T-helper 1 cell (primary cell): ENCODE results near the gene FAM3C.
"Not testable (repeated sequence)": the region's sequence is repeated elsewhere in the genome, so short reads cannot be mapped to it uniquely, and the experiment has no call there.

Source experiments
- DNase-seq, 5 donors: peaks; one replicate each; pipeline ENCODE4 v3.0.0-alpha.2; 2012 to 2020
- total RNA-seq, 4 donors: gene quantifications; one replicate each; lab custom pipeline; 2026; lab: John Stamatoyannopoulos, UW

Gene FAM3C
- 4.6 to 9.6 (median 7.5) reads per million in 4 donors for total RNA-seq

GRCh38 chr7:121395961-121396757 lies at the start of gene FAM3C:
Gene FAM3C (minus strand): TSS chr7:121396308. CDS start chr7:121382969, 13,339 bp downstream.
- DNase-seq: peak; percentile 61 to 88 (median 66)

- peak in 2 of 5 donors; percentile 14 to 62 for DNase-seq
Measured at GRCh38 chr7:121442845-121443244, 46.7 kb upstream of the FAM3C start.

GRCh38 chr7:121440857-121441503 lies 44.9 kb upstream of the FAM3C start:
- DNase-seq: no peak

- DNase-seq: peak; percentile 30 to 84 (median 59)
Measured at GRCh38 chr7:121438043-121438955, 42.2 kb upstream of the FAM3C start.

GRCh38 chr7:121437470-121437869 lies 41.4 kb upstream of the FAM3C start:
- DNase-seq: no peak

- no peak for DNase-seq
Measured at GRCh38 chr7:121436688-121437087, 40.6 kb upstream of the FAM3C start.

GRCh38 chr7:121436136-121436535 lies 40.0 kb upstream of the FAM3C start:
- DNase-seq: no peak

GRCh38 chr7:121433775-121434174 lies 37.7 kb upstream of the FAM3C start:
- DNase-seq: no peak

- not testable (repeated sequence) for DNase-seq
Measured at GRCh38 chr7:121432486-121432885, 36.4 kb upstream of the FAM3C start.

GRCh38 chr7:121431996-121432395 lies 35.9 kb upstream of the FAM3C start:
- no peak for DNase-seq

GRCh38 chr7:121431389-121431995 lies 35.4 kb upstream of the FAM3C start:
- DNase-seq: no peak

- DNase-seq: no peak
Measured at GRCh38 chr7:121430558-121430957, 34.5 kb upstream of the FAM3C start.

- no peak for DNase-seq
Measured at GRCh38 chr7:121429798-121430197, 33.7 kb upstream of the FAM3C start.

GRCh38 chr7:121428855-121429489 lies 32.9 kb upstream of the FAM3C start:
- no peak for DNase-seq

- not testable (repeated sequence) for DNase-seq
Measured at GRCh38 chr7:121421743-121422142, 25.6 kb upstream of the FAM3C start.

GRCh38 chr7:121420976-121421375 lies 24.9 kb upstream of the FAM3C start:
- DNase-seq: no peak

- DNase-seq: no peak
Measured at GRCh38 chr7:121419201-121420148, 23.4 kb upstream of the FAM3C start.

GRCh38 chr7:121416533-121416932 lies 20.4 kb upstream of the FAM3C start:
- no peak for DNase-seq

- DNase-seq: no peak
Measured at GRCh38 chr7:121414436-121414835, 18.3 kb upstream of the FAM3C start.

- DNase-seq: no peak
Measured at GRCh38 chr7:121411597-121411979, 15.5 kb upstream of the FAM3C start.
